Measurements from ENCODE around the gene RHBG. TPM values are rescaled to one million over a fixed set of nuclear protein-coding genes. Genes with fewer than 3 reads are reported as not detected.

Gene RHBG
- total RNA-seq, 2 experiments from 2014 or later = not detected

DNA sequence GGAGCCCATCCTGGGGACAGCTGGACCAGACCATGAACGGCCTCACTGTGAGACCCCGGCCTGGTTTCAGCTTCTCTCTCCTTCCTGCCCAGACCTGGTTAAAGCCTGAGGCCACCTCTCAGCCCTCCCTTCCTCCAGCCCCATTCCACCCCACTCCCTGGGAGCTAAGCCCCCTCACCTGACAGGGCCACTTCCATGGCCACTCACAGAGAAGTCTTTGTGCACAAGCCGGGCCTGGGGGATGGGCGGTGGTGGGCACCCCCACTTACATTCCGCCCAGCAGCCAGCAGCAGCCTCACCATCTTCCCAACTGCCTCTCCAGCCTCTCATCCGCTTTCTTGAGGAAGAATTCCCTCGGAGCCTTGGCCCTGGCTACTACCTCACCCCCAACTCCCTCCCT, 40.4 kb downstream of the RHBG start:
- Mint-ChIP-seq H3K4me3 (no peak overlapping the region), H3K36me3 (ENCODE audit: low read depth) (no peaks in the 10 kb centered on the region), H3K27me3 (peaks cover 90% of the 10 kb centered on the region), H3K27ac (no peak overlapping the region), H3K9me3 (no peaks in the 10 kb centered on the region), H3K4me1 (ENCODE audit: low read depth) (no peaks in the 10 kb centered on the region)
- no peak overlapping the region for H3K27ac ChIP-seq (ENCODE audit: low read depth in 1 of 2, low read length in 2 of 2)
- H3K27me3 ChIP-seq (ENCODE audit: control insufficient read depth in 1 of 2, insufficient read depth in 2 of 2, low read length in 2 of 2) = peaks cover 26 to 38% of the 10 kb centered on the region in 2 experiments
- no peak for TF ChIP-seq CTCF (IDR thresholded peaks at IDR 0.05)
- no peak overlapping the region for H3K4me3 ChIP-seq (ENCODE audit: low read length)
- H3K36me3 ChIP-seq (ENCODE audit: insufficient read depth, low read length) = no peaks in the 10 kb centered on the region
- peaks cover 0 to 8% of the 10 kb centered on the region in 2 experiments for H3K9me3 ChIP-seq (ENCODE audit: control insufficient read depth in 1 of 2, insufficient read depth in 1 of 2, low read length in 2 of 2)
- intact Hi-C loops (cut with DNase I, micrococcal nuclease) = no loop called here
- ChIA-PET POLR2A (no interaction called here), CTCF (interaction anchor here (2.5 kb wide), 1 partner anchor 24 kb away, joined by 9 read pairs; no protein-coding TSS in a partner anchor)
- ATAC-seq (ENCODE audit: poor library complexity) (no peak), DNase-seq (no peak)
- H3K4me1 ChIP-seq (ENCODE audit: insufficient read depth, low read length) = no peaks in the 10 kb centered on the region

DNA sequence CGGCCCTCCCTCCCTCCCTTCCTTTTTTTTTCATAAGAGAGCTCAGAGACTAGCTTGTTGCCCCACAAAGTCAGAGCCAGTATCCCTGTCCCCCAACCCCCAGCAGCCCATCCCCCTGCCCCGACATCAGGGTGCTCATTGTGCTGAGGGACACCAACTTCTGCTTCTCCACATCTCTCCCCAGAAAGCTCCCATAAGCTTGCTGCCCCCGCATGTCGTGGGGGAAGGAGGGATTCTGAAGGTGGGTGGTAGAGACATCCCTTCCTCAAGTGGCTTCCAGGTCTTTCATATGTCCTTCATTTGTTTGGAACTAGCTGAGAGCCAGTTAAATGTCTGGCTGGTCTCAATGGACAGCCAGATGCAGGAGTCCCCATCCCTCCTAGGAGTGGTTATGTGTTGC, 41.2 kb downstream of the RHBG start:
- no peak for TF ChIP-seq CTCF (IDR thresholded peaks at IDR 0.05)
- H3K27me3 Mint-ChIP-seq = peaks cover 90% of the 10 kb centered on the region
- ATAC-seq (ENCODE audit: poor library complexity) (no peak), DNase-seq (no peak)
- Histone ChIP-seq H3K9me3 (ENCODE audit: control insufficient read depth in 1 of 2, insufficient read depth in 1 of 2, low read length in 2 of 2) (peaks cover 0 to 9% of the 10 kb centered on the region in 2 experiments), H3K4me3 (ENCODE audit: low read length) (no peak overlapping the region), H3K27me3 (ENCODE audit: control insufficient read depth in 1 of 2, insufficient read depth in 2 of 2, low read length in 2 of 2) (peaks cover 28 to 45% of the 10 kb centered on the region in 2 experiments), H3K4me1 (ENCODE audit: insufficient read depth, low read length) (no peaks in the 10 kb centered on the region), H3K36me3 (ENCODE audit: insufficient read depth, low read length) (no peaks in the 10 kb centered on the region), H3K27ac (ENCODE audit: low read depth in 1 of 2, low read length in 2 of 2) (no peak overlapping the region)
- H3K36me3 Mint-ChIP-seq (ENCODE audit: low read depth) = no peaks in the 10 kb centered on the region
- intact Hi-C loops (cut with DNase I, micrococcal nuclease) = no loop called here
- CTCF ChIA-PET = interaction anchor here (2.5 kb wide), 1 partner anchor 25 kb away, joined by 9 read pairs; no protein-coding TSS in a partner anchor
- H3K4me1 Mint-ChIP-seq (ENCODE audit: low read depth) = no peaks in the 10 kb centered on the region
- H3K27ac Mint-ChIP-seq = no peak overlapping the region
- no peak overlapping the region for H3K4me3 Mint-ChIP-seq
- POLR2A ChIA-PET = no interaction called here
- H3K9me3 Mint-ChIP-seq = no peaks in the 10 kb centered on the region

GRCh38 chr1:156410740-156411139, 41.7 kb downstream of the RHBG start:
- Histone ChIP-seq H3K36me3 (ENCODE audit: insufficient read depth, low read length) (no peaks in the 10 kb centered on the region), H3K4me3 (ENCODE audit: low read length) (no peak overlapping the region), H3K27me3 (ENCODE audit: control insufficient read depth in 1 of 2, insufficient read depth in 2 of 2, low read length in 2 of 2) (peaks cover 27 to 42% of the 10 kb centered on the region in 2 experiments), H3K4me1 (ENCODE audit: insufficient read depth, low read length) (no peaks in the 10 kb centered on the region), H3K27ac (ENCODE audit: low read depth in 1 of 2, low read length in 2 of 2) (no peak overlapping the region), H3K9me3 (ENCODE audit: control insufficient read depth in 1 of 2, insufficient read depth in 1 of 2, low read length in 2 of 2) (peaks cover 0 to 9% of the 10 kb centered on the region in 2 experiments)
- Mint-ChIP-seq H3K27me3 (peaks cover 88% of the 10 kb centered on the region), H3K9me3 (no peaks in the 10 kb centered on the region), H3K4me1 (ENCODE audit: low read depth) (no peaks in the 10 kb centered on the region), H3K36me3 (ENCODE audit: low read depth) (no peaks in the 10 kb centered on the region), H3K4me3 (no peak overlapping the region), H3K27ac (no peak overlapping the region)
- DNase-seq (no peak), ATAC-seq (ENCODE audit: poor library complexity) (no peak)
- CTCF ChIA-PET = interaction anchor here (2.5 kb wide), 1 partner anchor 25 kb away, joined by 9 read pairs; no protein-coding TSS in a partner anchor
- intact Hi-C loops (cut with DNase I, micrococcal nuclease) = no loop called here
- POLR2A ChIA-PET = no interaction called here
- no peak for TF ChIP-seq CTCF (IDR thresholded peaks at IDR 0.05)

Measured in CD4-positive, alpha-beta T cell (primary cell).